ENCODE results near the gene CHST3. TPM values are rescaled to one million over a fixed set of nuclear protein-coding genes. Genes with fewer than 3 reads are reported as not detected.
A peak's percentile ranks its signal among the peaks of the same experiment; 100 is the strongest.

The CHST3 gene
- total RNA-seq, 3 donors from 2014 or later = 20.2 to 34.5 (median 25.6) TPM

- Histone ChIP-seq H3K27ac (peak overlapping the region; percentile 85 to 92), H3K36me3 (no peaks in the 10 kb centered on the region), H3K4me1 (peaks cover 0 to 17% of the 10 kb centered on the region in 2 donors), H3K27me3 (no peaks in the 10 kb centered on the region), H3K9me3 (no peaks in the 10 kb centered on the region), H3K4me3 (peak overlapping the region in 2 of 3 donors; percentile 7 to 52)
- no peak for DNase-seq (ENCODE audit: low spot score in 2 of 2)
- TF ChIP-seq POLR2A (IDR thresholded peaks at IDR 0.05) (no peak), POLR2AphosphoS5 (IDR thresholded peaks at IDR 0.05) (no peak), CTCF (IDR thresholded peaks at IDR 0.05) (no peak)
- intact Hi-C loops (cut with DNase I; ENCODE audit: low total_unique reads) = no loop called here
These were observed 4.6 kb downstream of the CHST3 start for GRCh38 chr10:71968553-71969474.

- TF ChIP-seq POLR2AphosphoS5 (IDR thresholded peaks at IDR 0.05) (no peak), CTCF (IDR thresholded peaks at IDR 0.05) (no peak), POLR2A (IDR thresholded peaks at IDR 0.05) (no peak)
- peaks cover 5 to 29% of the 10 kb centered on the region in 2 donors for H3K4me1 ChIP-seq
These were observed 5.7 kb downstream of the CHST3 start for GRCh38 chr10:71969929-71970328.

GRCh38 chr10:71970331-71970730, 6.1 kb downstream of the CHST3 start:
- Histone ChIP-seq H3K27ac (peak overlapping the region; percentile 85 to 92), H3K36me3 (no peaks in the 10 kb centered on the region), H3K4me3 (peak overlapping the region in 2 of 3 donors; percentile 52 to 61), H3K4me1 (peaks cover 5 to 33% of the 10 kb centered on the region in 2 donors), H3K27me3 (no peaks in the 10 kb centered on the region), H3K9me3 (no peaks in the 10 kb centered on the region)
- TF ChIP-seq POLR2A (IDR thresholded peaks at IDR 0.05) = no peak
- peak in 1 of 3 donors; percentile 16 for TF ChIP-seq CTCF (IDR thresholded peaks at IDR 0.05)
- TF ChIP-seq POLR2AphosphoS5 (IDR thresholded peaks at IDR 0.05) = no peak
- intact Hi-C loops (cut with DNase I; ENCODE audit: low total_unique reads) = no loop called here
- DNase-seq (ENCODE audit: low spot score in 2 of 2) = peak in 1 of 2 donors; percentile 79

More at GRCh38 chr10:71969929-71970328, 5.7 kb downstream of the CHST3 start:
- DNase-seq (ENCODE audit: low spot score in 2 of 2) = no peak
- Histone ChIP-seq H3K36me3 (no peaks in the 10 kb centered on the region), H3K4me3 (peak overlapping the region in 2 of 3 donors; percentile 52 to 61), H3K27ac (peak overlapping the region; percentile 85 to 92), H3K27me3 (no peaks in the 10 kb centered on the region), H3K9me3 (no peaks in the 10 kb centered on the region)
- intact Hi-C loops (cut with DNase I; ENCODE audit: low total_unique reads) = no loop called here

- no peaks in the 10 kb centered on the region for H3K36me3 ChIP-seq
- intact Hi-C loops (cut with DNase I; ENCODE audit: low total_unique reads) = no loop called here
- no peaks in the 10 kb centered on the region for H3K27me3 ChIP-seq
- H3K9me3 ChIP-seq = no peaks in the 10 kb centered on the region
- TF ChIP-seq CTCF (IDR thresholded peaks at IDR 0.05) = no peak
- DNase-seq (ENCODE audit: low spot score in 2 of 2) = no peak
- H3K4me3 ChIP-seq = peak overlapping the region in 2 of 3 donors; percentile 52 to 61
- peak overlapping the region; percentile 85 to 92 for H3K27ac ChIP-seq
- H3K4me1 ChIP-seq = peaks cover 8 to 38% of the 10 kb centered on the region in 2 donors
These were observed 6.7 kb downstream of the CHST3 start for GRCh38 chr10:71970869-71971268.

GRCh38 chr10:71971311-71971731, 7.1 kb downstream of the CHST3 start:
- TF ChIP-seq POLR2AphosphoS5 (IDR thresholded peaks at IDR 0.05) (no peak), POLR2A (IDR thresholded peaks at IDR 0.05) (no peak), CTCF (IDR thresholded peaks at IDR 0.05) (no peak)
- peak overlapping the region; percentile 85 to 92 for H3K27ac ChIP-seq
- peak overlapping the region in 2 of 3 donors; percentile 52 to 61 for H3K4me3 ChIP-seq
- no peaks in the 10 kb centered on the region for H3K9me3 ChIP-seq
- no peaks in the 10 kb centered on the region for H3K27me3 ChIP-seq
- H3K4me1 ChIP-seq = peaks cover 11 to 42% of the 10 kb centered on the region in 2 donors
- no peak for DNase-seq (ENCODE audit: low spot score in 2 of 2)
- H3K36me3 ChIP-seq = no peaks in the 10 kb centered on the region
- intact Hi-C loops (cut with DNase I; ENCODE audit: low total_unique reads) = no loop called here

Data from breast epithelium (tissue), 4 donors.